ENCODE data around the gene R3HDML.

- TF ChIP-seq CTCF (optimal IDR thresholded peaks at IDR 0.05 in 1 of 3, IDR thresholded peaks at IDR 0.05 in 1 of 3, conservative IDR thresholded peaks at IDR 0.05 in 1 of 3; ENCODE audit: extremely low read depth in 1 of 3, insufficient read depth in 2 of 3, low read length in 3 of 3), result peak; percentile 79 to 99 (median 97)
- no peak for TF ChIP-seq EZH2 (IDR thresholded peaks at IDR 0.05; ENCODE audit: low read length)
These were observed 25.9 kb upstream of the R3HDML start, which contains the start of gene FITM2 for GRCh38 chr20:44310664-44311639.
